ENCODE measurements around the gene TENM4.

Gene TENM4

GRCh38 chr11:79285756-79286155 lies 155.1 kb downstream of the TENM4 start:
- DNase-seq, result no peak

- no peak for DNase-seq
These were observed 164.0 kb downstream of the TENM4 start for GRCh38 chr11:79276736-79277325.

GRCh38 chr11:79274636-79275331 lies 166.0 kb downstream of the TENM4 start:
- no peak for DNase-seq

DNA sequence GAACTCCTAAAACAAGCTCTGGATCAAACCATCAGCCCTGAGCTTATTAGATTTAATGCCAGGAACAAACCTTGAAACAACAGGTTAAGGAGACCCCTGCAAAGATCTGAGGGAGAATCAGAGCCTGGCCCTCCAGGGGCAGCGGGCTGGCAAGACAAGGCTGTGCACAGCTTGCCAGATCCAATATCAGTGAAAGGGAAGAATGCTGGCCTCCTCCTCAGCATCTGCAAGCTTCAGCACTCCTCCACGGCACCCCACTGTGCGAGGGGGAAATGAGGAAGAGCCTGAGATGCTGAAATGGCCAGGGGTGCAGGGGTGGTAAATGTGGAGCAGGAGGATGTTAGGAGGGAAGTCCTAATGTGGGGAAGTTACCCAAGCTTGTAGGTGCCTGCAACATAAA lies 167.0 kb downstream of the TENM4 start:
- DNase-seq, result no peak

- no peak for DNase-seq
These were observed 171.1 kb downstream of the TENM4 start for GRCh38 chr11:79269611-79270307.

- DNase-seq, result no peak
These were observed 174.4 kb downstream of the TENM4 start for GRCh38 chr11:79266396-79266795.

GRCh38 chr11:79265756-79266322 lies 175.0 kb downstream of the TENM4 start:
- no peak for DNase-seq

DNA sequence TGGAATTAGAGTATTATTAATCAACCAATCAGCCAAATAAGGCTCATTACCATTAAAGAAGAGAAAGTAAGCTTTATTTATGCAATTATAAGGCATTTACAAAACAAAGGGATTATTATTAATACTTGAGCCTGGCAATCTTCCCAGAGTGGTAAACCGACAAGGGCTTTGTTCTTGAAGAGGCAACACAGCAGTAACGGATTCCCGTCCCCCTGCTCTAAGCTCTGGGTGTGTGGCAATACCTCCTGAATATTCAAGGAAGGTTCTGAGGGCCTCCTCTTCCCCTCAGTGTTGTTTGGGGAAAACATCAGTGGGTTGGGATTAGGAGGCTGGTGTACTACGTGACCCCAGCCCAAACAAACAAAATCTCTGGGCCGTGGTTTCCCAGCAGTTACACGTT lies 176.5 kb downstream of the TENM4 start:
- no peak for DNase-seq

GRCh38 chr11:79263001-79263400 lies 177.8 kb downstream of the TENM4 start:
- no peak for DNase-seq

DNA sequence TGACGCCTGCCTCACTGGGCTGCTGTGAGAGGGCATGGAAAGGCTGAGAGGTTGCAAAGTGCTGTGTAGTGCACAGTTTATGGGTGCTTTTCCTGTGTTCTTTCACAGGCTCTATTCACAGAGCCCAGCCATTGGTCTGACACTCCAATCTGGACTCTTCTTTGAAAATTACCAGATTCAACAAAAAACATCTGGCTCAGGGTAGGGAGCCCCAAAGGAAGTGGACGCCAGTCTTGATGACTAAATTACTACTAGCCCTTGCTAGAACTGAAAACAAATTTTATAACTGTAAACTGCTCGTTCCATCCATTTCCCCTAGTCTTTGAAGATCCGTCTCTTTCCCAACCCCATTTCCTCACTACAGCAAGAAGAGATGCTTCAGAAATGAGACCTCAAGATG lies 178.6 kb downstream of the TENM4 start:
- DNase-seq, result no peak

GRCh38 chr11:79261684-79262083 lies 179.1 kb downstream of the TENM4 start:
- DNase-seq, result no peak

GRCh38 chr11:79259800-79260199 lies 181.0 kb downstream of the TENM4 start:
- DNase-seq, result no peak

DNA sequence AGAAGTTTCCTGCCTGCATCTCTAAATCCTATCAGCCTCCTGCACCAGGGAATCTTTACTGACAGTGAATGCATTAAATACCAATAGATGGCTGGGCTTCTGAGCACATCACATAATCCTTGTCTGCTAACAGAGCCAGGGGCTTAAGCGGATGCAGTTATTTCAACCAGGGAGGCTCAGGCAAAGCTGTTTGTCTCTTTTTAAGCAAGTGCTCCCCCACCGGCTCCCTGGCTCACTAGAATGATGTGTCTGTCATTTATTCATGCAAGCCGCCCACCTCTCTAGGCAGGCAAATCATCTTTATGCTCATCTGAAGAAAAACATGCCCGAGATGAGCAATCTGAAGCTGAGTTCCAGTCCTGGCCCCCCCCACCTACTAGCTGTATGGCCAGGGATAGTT lies 182.3 kb downstream of the TENM4 start:
- DNase-seq, result no peak

- DNase-seq, result no peak
These were observed 184.9 kb downstream of the TENM4 start for GRCh38 chr11:79255965-79256364.

- no peak for DNase-seq
These were observed 187.6 kb downstream of the TENM4 start for GRCh38 chr11:79253280-79253679.

DNA sequence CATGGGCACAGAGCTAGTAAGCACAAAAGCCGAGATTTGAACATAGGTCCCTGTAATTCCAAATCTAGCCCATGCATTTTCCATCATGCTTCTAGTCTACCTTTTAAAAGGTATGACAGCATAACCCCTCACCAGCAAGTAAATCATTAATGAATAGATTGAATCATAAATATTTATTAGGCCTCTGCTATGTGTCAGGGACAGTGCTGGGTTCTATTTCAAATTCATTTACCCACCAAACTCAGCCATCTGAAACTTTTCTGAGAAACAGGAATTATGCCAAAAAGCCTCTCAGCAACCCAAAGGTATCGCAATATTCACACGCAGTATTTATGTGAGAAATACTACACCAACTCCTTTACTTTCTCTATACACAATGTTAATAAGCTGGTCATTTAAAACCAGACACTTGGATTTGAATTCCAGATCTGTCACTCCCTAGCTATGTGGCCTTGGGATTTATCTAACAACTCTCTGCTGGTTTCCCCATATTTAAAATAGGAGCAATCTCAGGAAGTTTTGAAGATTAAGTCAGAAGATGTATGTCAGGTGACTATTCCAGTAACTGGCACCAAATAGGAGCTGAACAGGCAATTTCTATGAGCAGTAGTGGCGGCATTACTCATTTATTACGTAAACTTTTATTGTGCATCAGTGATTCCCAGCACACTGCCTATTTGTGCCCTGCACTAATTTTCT lies 191.4 kb downstream of the TENM4 start:
- DNase-seq, result no peak

DNA sequence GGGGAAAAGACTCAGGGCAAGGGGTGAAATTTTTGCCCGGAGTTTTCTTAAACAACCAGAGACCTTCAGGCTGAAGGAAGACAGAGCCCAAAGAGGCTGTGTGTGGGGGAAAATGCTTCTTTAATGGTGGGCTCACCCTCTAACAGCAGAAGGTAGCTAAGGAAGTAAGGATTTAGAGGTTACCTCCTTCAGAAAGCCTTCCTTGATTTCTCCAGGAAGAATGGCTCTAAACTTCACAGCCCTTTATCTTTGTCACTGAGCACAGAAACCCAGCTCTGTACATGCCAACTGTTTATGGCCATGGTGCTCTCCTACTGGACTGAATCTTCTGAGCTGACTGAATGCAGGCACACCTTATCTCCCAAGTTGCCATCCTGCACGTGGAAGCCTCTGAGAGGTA lies 196.0 kb downstream of the TENM4 start:
- DNase-seq, result no peak

- no peak for DNase-seq
These were observed 196.5 kb downstream of the TENM4 start for GRCh38 chr11:79244241-79244772.

GRCh38 chr11:79243422-79244210 lies 197.2 kb downstream of the TENM4 start:
- no peak for DNase-seq

DNA sequence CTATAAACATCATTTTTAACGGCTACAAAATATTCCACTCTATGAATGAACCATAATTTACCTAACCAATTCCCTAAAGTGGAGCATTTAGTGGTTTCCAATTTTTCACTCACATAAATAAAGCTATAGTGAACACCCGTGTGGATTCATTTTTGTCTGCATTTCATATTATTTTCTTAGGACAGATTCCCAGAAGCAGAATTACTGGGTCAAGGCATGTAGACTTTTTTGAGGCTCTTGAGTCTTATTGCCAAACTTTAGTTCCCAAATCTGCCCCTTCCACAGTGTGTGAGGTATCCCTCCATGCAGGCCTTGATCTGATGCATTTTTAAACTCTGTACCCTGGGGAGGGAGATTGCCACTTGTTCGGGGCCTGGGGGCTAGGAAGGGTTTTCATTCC lies 198.2 kb downstream of the TENM4 start:
- DNase-seq, result no peak

DNA sequence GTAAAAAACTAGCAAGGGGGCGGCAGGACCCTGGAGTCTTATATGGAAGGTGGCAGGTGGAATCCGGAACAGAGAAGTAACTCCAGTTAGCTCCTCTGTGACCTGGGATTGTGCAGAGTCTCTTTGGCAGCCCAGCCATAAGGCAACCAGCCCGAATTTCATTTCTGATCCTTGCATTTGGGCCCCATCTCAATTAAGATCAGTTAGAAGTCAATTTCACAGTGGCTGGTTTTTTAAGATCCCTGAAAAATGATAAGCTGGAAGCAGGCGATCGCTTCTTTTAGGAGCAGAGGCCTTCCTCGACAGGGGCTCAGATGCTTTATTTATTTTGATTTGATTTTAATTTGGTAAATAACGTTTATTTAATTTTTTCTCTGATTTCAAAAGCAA lies 199.0 kb downstream of the TENM4 start:
- DNase-seq, result no peak

- no peak for DNase-seq
These were observed 199.5 kb downstream of the TENM4 start for GRCh38 chr11:79241205-79241851.
